ENCODE results near the gene GOLIM4. TPM values are rescaled to one million over a fixed set of nuclear protein-coding genes. Genes with fewer than 3 reads are reported as not detected.

Gene GOLIM4
- total and polyA plus RNA-seq, 2 of the 13 experiments (the other 11 are each of a cell fraction or from before 2014, with no cell fraction given): 10.9 to 47.7 TPM

DNA sequence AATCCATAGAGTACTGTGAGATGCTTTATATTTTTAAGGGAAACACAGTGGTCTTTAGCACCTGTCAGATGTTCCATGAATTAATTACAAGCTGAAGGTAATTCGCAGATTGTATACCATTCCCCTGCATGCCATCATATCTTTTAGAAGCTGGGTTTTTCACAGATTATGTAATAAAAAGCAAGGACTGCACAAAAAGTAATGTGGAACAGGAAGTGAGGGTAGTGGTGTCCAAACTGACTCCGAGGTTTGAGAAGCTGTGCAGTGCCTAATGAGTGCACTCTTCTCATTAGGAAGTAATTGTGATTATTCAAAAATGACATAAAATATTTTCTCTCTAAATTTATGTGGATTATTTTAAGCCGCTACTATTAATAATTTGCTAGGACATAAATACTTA, 123.2 kb downstream of the GOLIM4 start:
- WGBS (ENCODE audit: low lambda C conversion rate): 24% methylated on average over 3 of the region's 3 CpGs
- CTCF ChIA-PET (ENCODE audit: low intra/inter-chr PET ratio, low total read pairs): no interaction called here

More for the DNA sequence above, 123.2 kb downstream of the GOLIM4 start:
- POLR2A ChIA-PET: no interaction called here
- no peak overlapping the region for H3K4me3 ChIP-seq (replicated peaks in 1 of 3; ENCODE audit: insufficient read depth in 1 of 3, low read depth in 2 of 3, low read length in 3 of 3)
- no peaks in the 10 kb centered on the region for H3K9me3 ChIP-seq (ENCODE audit: low read length)
- intact Hi-C loops (cut with micrococcal nuclease; ENCODE audit: unreplicated experiment) (no loop called here), in situ Hi-C loops (cut with HindIII; ENCODE audit: extremely low pct_ligation_motif_present, low pct_unique_long_range_greater_than_20kb) (no loop called here)
- ATAC-seq (no peak), DNase-seq (ENCODE audit: low spot score) (no peak), FAIRE-seq (no peak)
- no TSS peak for BruUV-seq (replicated peaks)
- TF ChIP-seq TBL1XR1 (IDR thresholded peaks at IDR 0.05; ENCODE audit: borderline replicate concordance, low read length, partially characterized antibody) (no peak), KAT2B (IDR thresholded peaks at IDR 0.05; ENCODE audit: borderline replicate concordance, low read depth, low read length) (no peak), ZNF747 (CRISPR knock-in tag; IDR thresholded peaks at IDR 0.05; ENCODE audit: borderline replicate concordance) (no peak), ZNF816 (CRISPR knock-in tag; IDR thresholded peaks at IDR 0.05; ENCODE audit: borderline replicate concordance) (no peak), BORCS8-MEF2B (CRISPR knock-in tag; IDR thresholded peaks at IDR 0.05) (no peak), SSRP1 (CRISPR knock-in tag; IDR thresholded peaks at IDR 0.05) (no peak), ZSCAN20 (CRISPR knock-in tag; IDR thresholded peaks at IDR 0.05; ENCODE audit: borderline replicate concordance) (no peak), PHF20 (CRISPR knock-in tag; IDR thresholded peaks at IDR 0.05) (no peak), HOXA5 (CRISPR knock-in tag; IDR thresholded peaks at IDR 0.05) (no peak), IRF9 (CRISPR knock-in tag; IDR thresholded peaks at IDR 0.05; ENCODE audit: borderline replicate concordance) (no peak), MAX (IDR thresholded peaks at IDR 0.05) (no peak), REL (CRISPR knock-in tag; conservative IDR thresholded peaks at IDR 0.05) (no peak)
- TF ChIP-seq, protein P1, sequence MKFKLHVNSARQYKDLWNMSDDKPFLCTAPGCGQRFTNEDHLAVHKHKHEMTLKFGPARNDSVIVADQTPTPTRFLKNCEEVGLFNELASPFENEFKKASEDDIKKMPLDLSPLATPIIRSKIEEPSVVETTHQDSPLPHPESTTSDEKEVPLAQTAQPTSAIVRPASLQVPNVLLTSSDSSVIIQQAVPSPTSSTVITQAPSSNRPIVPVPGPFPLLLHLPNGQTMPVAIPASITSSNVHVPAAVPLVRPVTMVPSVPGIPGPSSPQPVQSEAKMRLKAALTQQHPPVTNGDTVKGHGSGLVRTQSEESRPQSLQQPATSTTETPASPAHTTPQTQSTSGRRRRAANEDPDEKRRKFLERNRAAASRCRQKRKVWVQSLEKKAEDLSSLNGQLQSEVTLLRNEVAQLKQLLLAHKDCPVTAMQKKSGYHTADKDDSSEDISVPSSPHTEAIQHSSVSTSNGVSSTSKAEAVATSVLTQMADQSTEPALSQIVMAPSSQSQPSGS (CRISPR knock-in tag; IDR thresholded peaks at IDR 0.05): no peak
- H3K27ac ChIP-seq (ENCODE audit: extremely low read length, insufficient read depth, low read length): no peak overlapping the region
- H3K4me1 ChIP-seq (ENCODE audit: insufficient read depth, low read length): peaks cover 17% of the 10 kb centered on the region
- H3K27me3 ChIP-seq (ENCODE audit: control insufficient read depth in 1 of 2, insufficient read depth in 2 of 2, low read length in 2 of 2): no peaks in the 10 kb centered on the region
- H3K4me2 ChIP-seq (ENCODE audit: low read depth, low read length): no peak overlapping the region
- H3K9ac ChIP-seq (ENCODE audit: insufficient read depth, low read depth, low read length): no peak overlapping the region
- H3K36me3 ChIP-seq (replicated peaks in 1 of 2; ENCODE audit: control insufficient read depth in 1 of 2, insufficient read depth in 2 of 2, low read length in 2 of 2): no peaks in the 10 kb centered on the region
- no peaks in the 10 kb centered on the region for H4K20me1 ChIP-seq (ENCODE audit: insufficient read depth, low read length)
- H2AFZ ChIP-seq (ENCODE audit: low read length): no peak overlapping the region
- H3K79me2 ChIP-seq (ENCODE audit: insufficient read depth, low read length): no peaks in the 10 kb centered on the region

Measured in HepG2 (cell line).